ENCODE data around the gene PTPN20. TPM values are rescaled to one million over a fixed set of nuclear protein-coding genes. Genes with fewer than 3 reads are reported as not detected.

The PTPN20 gene
- total and polyA plus RNA-seq, 2 of the 8 experiments (the other 6 are each of a cell fraction or from before 2014, with no cell fraction given): not detected

DNA sequence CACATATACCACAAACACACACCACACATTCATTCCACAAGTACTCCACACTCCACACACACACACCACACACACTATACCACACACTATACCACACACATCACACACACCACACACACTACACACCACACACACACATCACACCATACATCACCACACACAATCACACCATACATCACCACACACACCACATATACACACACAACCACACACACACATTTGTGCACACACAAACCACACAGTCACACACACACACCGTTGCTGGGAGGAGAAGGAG is 112.8 kb downstream of the PTPN20 start (continued):
- no peak for TF ChIP-seq EP300 (IDR thresholded peaks at IDR 0.05; ENCODE audit: borderline replicate concordance in 1 of 2, low read depth in 2 of 2, low read length in 2 of 2)
